ENCODE measurements around the gene WWOX. TPM values are rescaled to one million over a fixed set of nuclear protein-coding genes. Genes with fewer than 3 reads are reported as not detected.

WWOX gene
- total and polyA plus RNA-seq, 4 donors, result 5.4 to 61.5 (median 18.4) TPM

- no peak for TF ChIP-seq CTCF (IDR thresholded peaks at IDR 0.05; ENCODE audit: control extremely low read depth, extremely low read depth)
- H3K27ac ChIP-seq (ENCODE audit: low read depth in 1 of 2, low read length in 1 of 2), result no peak overlapping the region
- no peak overlapping the region for H3K4me3 ChIP-seq
- no peak for DNase-seq
- 80 to 84% methylated on average over 3 of the region's 3 CpGs for WGBS, 2 donors
- peaks cover 0 to 16% (median 0%) of the 10 kb centered on the region in 5 donors for H3K4me1 ChIP-seq (ENCODE audit: control insufficient read depth in 5 of 5, insufficient read depth in 5 of 5, low read length in 5 of 5)
- ATAC-seq (ENCODE audit: insufficient read depth, low FRiP score), result no peak
- H3K36me3 ChIP-seq (ENCODE audit: control insufficient read depth in 4 of 4, insufficient read depth in 4 of 4, low read length in 4 of 4), result no peaks in the 10 kb centered on the region
- H3K27me3 ChIP-seq (ENCODE audit: control insufficient read depth in 3 of 3, insufficient read depth in 3 of 3, low read length in 2 of 3), result no peaks in the 10 kb centered on the region
- H3K9ac ChIP-seq (ENCODE audit: insufficient read depth in 1 of 2, low read length in 2 of 2), result no peak overlapping the region
- H3K9me3 ChIP-seq (ENCODE audit: control insufficient read depth in 4 of 4, insufficient read depth in 3 of 4, low read length in 3 of 4), result no peaks in the 10 kb centered on the region
Measured at GRCh38 chr16:78402833-78403232, 303.4 kb downstream of the WWOX start.

DNA sequence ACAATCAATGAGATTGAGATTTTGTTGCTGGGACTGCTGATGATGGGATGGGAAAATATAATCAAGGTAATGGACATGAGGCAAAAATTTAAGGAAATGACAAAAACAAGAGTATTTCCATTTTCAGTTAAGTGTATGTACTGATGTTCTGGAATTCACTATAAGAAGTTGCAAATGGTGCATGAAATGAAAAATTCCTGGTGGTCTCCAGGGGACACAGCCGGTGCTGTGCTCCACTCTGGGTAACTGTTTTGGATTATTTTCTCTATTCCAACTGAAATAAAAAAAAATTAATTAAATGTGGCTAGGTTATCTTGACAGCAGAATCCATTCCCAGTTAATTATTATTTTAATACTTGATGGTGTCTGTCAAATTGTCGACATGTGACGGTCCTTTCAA, 305.6 kb downstream of the WWOX start:
- ATAC-seq (ENCODE audit: insufficient read depth, low FRiP score) (no peak), DNase-seq (no peak)
- H3K4me1 ChIP-seq (ENCODE audit: control insufficient read depth in 5 of 5, insufficient read depth in 5 of 5, low read length in 5 of 5), result peaks cover 0 to 6% (median 0%) of the 10 kb centered on the region in 5 donors
- no peak overlapping the region for H3K27ac ChIP-seq (ENCODE audit: low read depth in 1 of 2, low read length in 1 of 2)
- H3K4me3 ChIP-seq, result no peak overlapping the region
- H3K9me3 ChIP-seq (ENCODE audit: control insufficient read depth in 4 of 4, insufficient read depth in 3 of 4, low read length in 3 of 4), result peaks cover 0 to 4% (median 0%) of the 10 kb centered on the region in 4 donors
- TF ChIP-seq CTCF (IDR thresholded peaks at IDR 0.05; ENCODE audit: control extremely low read depth, extremely low read depth), result no peak
- no peak overlapping the region for H3K9ac ChIP-seq (ENCODE audit: insufficient read depth in 1 of 2, low read length in 2 of 2)
- H3K36me3 ChIP-seq (ENCODE audit: control insufficient read depth in 4 of 4, insufficient read depth in 4 of 4, low read length in 4 of 4), result no peaks in the 10 kb centered on the region
- H3K27me3 ChIP-seq (ENCODE audit: control insufficient read depth in 3 of 3, insufficient read depth in 3 of 3, low read length in 2 of 3), result no peaks in the 10 kb centered on the region
- 91 to 95% methylated on average over 3 of the region's 3 CpGs for WGBS, 2 donors

DNA sequence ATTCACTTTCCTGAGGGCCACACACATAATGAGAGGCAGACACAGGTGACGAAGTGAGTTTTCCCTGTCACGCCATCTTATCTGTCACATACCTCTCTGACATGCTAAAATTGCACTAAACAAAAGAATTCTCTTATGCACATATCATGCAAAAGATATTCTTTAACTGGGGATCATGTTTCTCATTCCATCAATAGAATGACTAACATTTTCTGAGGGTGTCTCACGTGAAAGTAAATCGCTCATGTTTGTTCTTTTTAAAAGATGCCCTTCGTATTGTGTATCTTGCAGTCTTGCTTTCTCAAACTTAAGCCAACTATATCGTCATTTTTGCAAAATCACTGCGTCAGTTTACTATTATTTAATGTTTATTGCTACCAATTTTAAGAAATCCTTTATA, 306.4 kb downstream of the WWOX start:
- ATAC-seq (ENCODE audit: insufficient read depth, low FRiP score), result no peak
- Histone ChIP-seq H3K9ac (ENCODE audit: insufficient read depth in 1 of 2, low read length in 2 of 2) (no peak overlapping the region), H3K27me3 (ENCODE audit: control insufficient read depth in 3 of 3, insufficient read depth in 3 of 3, low read length in 2 of 3) (no peaks in the 10 kb centered on the region), H3K9me3 (ENCODE audit: control insufficient read depth in 4 of 4, insufficient read depth in 3 of 4, low read length in 3 of 4) (peaks cover 0 to 4% (median 0%) of the 10 kb centered on the region in 4 donors), H3K36me3 (ENCODE audit: control insufficient read depth in 4 of 4, insufficient read depth in 4 of 4, low read length in 4 of 4) (no peaks in the 10 kb centered on the region), H3K4me3 (no peak overlapping the region), H3K4me1 (ENCODE audit: control insufficient read depth in 5 of 5, insufficient read depth in 5 of 5, low read length in 5 of 5) (peaks cover 0 to 4% (median 0%) of the 10 kb centered on the region in 5 donors), H3K27ac (ENCODE audit: low read depth in 1 of 2, low read length in 1 of 2) (no peak overlapping the region)
- WGBS, 2 donors, result 94 to 95% methylated on average over 7 of the region's 7 CpGs
- no peak for DNase-seq
- TF ChIP-seq CTCF (IDR thresholded peaks at IDR 0.05; ENCODE audit: control extremely low read depth, extremely low read depth), result no peak

DNA sequence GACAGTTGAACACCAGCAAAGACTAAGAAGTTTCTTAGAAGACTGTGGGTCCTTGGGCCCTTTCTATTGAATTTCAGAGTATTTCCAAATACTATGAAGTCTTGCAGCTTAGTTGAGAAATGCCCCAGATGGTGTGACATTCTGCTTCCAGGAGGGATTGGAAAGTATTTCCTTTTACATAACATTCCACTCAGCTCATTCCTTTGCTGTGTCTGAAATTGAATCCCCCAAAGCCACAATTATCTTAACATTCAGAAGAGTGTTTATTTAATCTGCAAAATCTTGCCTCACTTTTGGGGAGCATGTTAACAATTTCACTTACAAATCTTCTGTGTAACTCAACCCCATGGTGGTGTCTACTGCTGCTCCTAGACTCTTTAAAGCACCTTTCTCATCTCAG, 307.7 kb downstream of the WWOX start:
- no peaks in the 10 kb centered on the region for H3K36me3 ChIP-seq (ENCODE audit: control insufficient read depth in 4 of 4, insufficient read depth in 4 of 4, low read length in 4 of 4)
- peak in 2 of 3 donors; percentile 65 to 84 for DNase-seq
- H3K9ac ChIP-seq (ENCODE audit: insufficient read depth in 1 of 2, low read length in 2 of 2), result no peak overlapping the region
- TF ChIP-seq CTCF (IDR thresholded peaks at IDR 0.05; ENCODE audit: control extremely low read depth, extremely low read depth), result no peak
- H3K27ac ChIP-seq (ENCODE audit: low read depth in 1 of 2, low read length in 1 of 2), result no peak overlapping the region
- peaks cover 0 to 4% (median 0%) of the 10 kb centered on the region in 4 donors for H3K9me3 ChIP-seq (ENCODE audit: control insufficient read depth in 4 of 4, insufficient read depth in 3 of 4, low read length in 3 of 4)
- H3K4me3 ChIP-seq, result no peak overlapping the region
- peaks cover 0 to 4% (median 0%) of the 10 kb centered on the region in 5 donors for H3K4me1 ChIP-seq (ENCODE audit: control insufficient read depth in 5 of 5, insufficient read depth in 5 of 5, low read length in 5 of 5)
- no peaks in the 10 kb centered on the region for H3K27me3 ChIP-seq (ENCODE audit: control insufficient read depth in 3 of 3, insufficient read depth in 3 of 3, low read length in 2 of 3)
- ATAC-seq (ENCODE audit: insufficient read depth, low FRiP score), result no peak
